HCT116 (cell line): Measurements from ENCODE around the gene IFNLR1. TPM values are rescaled to one million over a fixed set of nuclear protein-coding genes. Genes with fewer than 3 reads are reported as not detected.

Experiments
- ATAC-seq: fragments of 200-7000 bp; cut with Tn5 transposase; 2 replicates; pipeline ENCODE4 v1.9.1; 2020; ENCODE audit warnings: mild to moderate bottlenecking, moderate library complexity
- BruUV-seq: library from RNA; stranded (reverse); fragments of 400-500 nt; replicated peaks from 2 replicates; lab custom pipeline; 2021; lab: Mats Ljungman, UMichigan
- CTCF ChIA-PET: fragments of 300-600 bp; sonication (Branson Sonifier 250); formaldehyde crosslinking; loops from one replicate; lab custom pipeline; 2021; ENCODE audit warnings: antibody characterized with exemption; lab: Charles Lee
- POLR2A ChIA-PET: fragments of 300-600, 350-600 bp; sonication (Branson Sonifier 250); formaldehyde crosslinking; loops from one replicate; lab custom pipeline; 2021; ENCODE audit warnings: antibody characterized with exemption; lab: Charles Lee
- RAD21 ChIA-PET, 2 experiments: fragments of 300-600 bp; sonication (Branson Sonifier 250); formaldehyde crosslinking; loops; one replicate each; lab custom pipeline; 2023; ENCODE audit warnings: low total read pairs in 2 of 2; ENCODE audit not compliant: uncharacterized antibody in 2 of 2, unreplicated experiment in 2 of 2, low non-redundant PET in 1 of 2; lab: Charles Lee
- DNase-seq: peaks from one replicate; pipeline ENCODE4 v3.0.0-alpha.2; 2010; ENCODE audit warnings: low read depth, low spot score
- H2AFZ ChIP-seq: fragments of 200-600 bp; shearing (Covaris generic), sonication (generic); 2 replicates; pipeline ENCODE4 v1.6.1; 2017; ENCODE audit warnings: low read depth, mixed run types, mixed read lengths, antibody characterized with exemption, low read length; ENCODE audit not compliant: poor library complexity, severe bottlenecking
- H3K27ac ChIP-seq: 2 replicates; pipeline ENCODE4 v1.5.1; 2012; ENCODE audit warnings: low read depth, low read length
- H3K27me3 ChIP-seq: fragments of 200-600 bp; sonication (generic); 2 replicates; pipeline ENCODE4 v1.6.1; 2016; ENCODE audit warnings: mixed run types, low read length, mixed read lengths; ENCODE audit not compliant: insufficient read depth
- H3K36me3 ChIP-seq, 2 experiments: fragments of 200-500 bp in 1 of 2; fragments of 200-600 bp in 1 of 2; sonication (Bioruptor generic) in 1 of 2; sonication (generic) in 1 of 2; 2 replicates each; pipeline versions ENCODE4 v1.5.1 to v1.6.1; 2014 to 2016; ENCODE audit warnings: low read length in 2 of 2, inconsistent platforms in 1 of 2, mixed read lengths in 1 of 2, mixed run types in 1 of 2; ENCODE audit not compliant: insufficient read depth in 2 of 2, control insufficient read depth in 1 of 2
- H3K4me1 ChIP-seq, 2 experiments: fragments of 200-600 bp in 1 of 2; sonication (generic) in 1 of 2; 2 replicates each; pipeline versions ENCODE4 v1.5.1 to v1.6.1; 2012 to 2017; ENCODE audit warnings: low read length in 2 of 2, inconsistent platforms in 1 of 2, mild to moderate bottlenecking in 1 of 2, mixed read lengths in 1 of 2, mixed run types in 1 of 2, moderate library complexity in 1 of 2; ENCODE audit not compliant: insufficient read depth in 2 of 2, control insufficient read depth in 1 of 2
- H3K4me2 ChIP-seq: fragments of 200-600 bp; sonication (generic); 2 replicates; pipeline ENCODE4 v1.6.1; 2017; ENCODE audit warnings: mixed run types, low read length, mixed read lengths
- H3K4me3 ChIP-seq, 2 experiments: fragments of 200-600 bp in 1 of 2; sonication (generic) in 1 of 2; replicated peaks in 1 of 2; 2 replicates each; pipeline ENCODE4 v1.5.1; 2011 to 2016; ENCODE audit warnings: low read length in 2 of 2, control low read depth in 1 of 2, low read depth in 1 of 2, mild to moderate bottlenecking in 1 of 2, mixed read lengths in 1 of 2, mixed run types in 1 of 2
- H3K79me2 ChIP-seq: fragments of 200-600 bp; sonication (generic); 2 replicates; pipeline ENCODE4 v1.6.1; 2017; ENCODE audit warnings: mild to moderate bottlenecking, mixed run types, low read length, moderate library complexity, mixed read lengths; ENCODE audit not compliant: insufficient read depth
- H3K9ac ChIP-seq: fragments of 200-600 bp; sonication (generic); 2 replicates; pipeline ENCODE4 v1.6.1; 2016; ENCODE audit warnings: low read length, mixed read lengths
- H3K9me2 ChIP-seq: fragments of 200-600 bp; sonication (generic), shearing (Covaris generic); 2 replicates; pipeline ENCODE4 v1.6.1; 2017; ENCODE audit warnings: mixed run types, mild to moderate bottlenecking, moderate library complexity; ENCODE audit not compliant: insufficient read depth
- H3K9me3 ChIP-seq, 2 experiments: fragments of 200-500 bp in 1 of 2; fragments of 200-600 bp in 1 of 2; sonication (Bioruptor generic) in 1 of 2; sonication (generic) in 1 of 2; 2 replicates each; pipeline ENCODE4 v1.6.1; 2014 to 2017; ENCODE audit warnings: low read length in 2 of 2, mixed read lengths in 2 of 2, inconsistent platforms in 1 of 2, low read depth in 1 of 2, mild to moderate bottlenecking in 1 of 2, mixed run types in 1 of 2, moderate library complexity in 1 of 2; ENCODE audit not compliant: control insufficient read depth in 1 of 2, insufficient read depth in 1 of 2
- H4K20me1 ChIP-seq: fragments of 200-600 bp; sonication (generic), shearing (Covaris generic); 2 replicates; pipeline ENCODE4 v1.6.1; 2017; ENCODE audit warnings: mixed run types, mild to moderate bottlenecking, moderate library complexity; ENCODE audit not compliant: insufficient read depth
- CBX3 ChIP-seq: IDR thresholded peaks from 2 replicates; pipeline ENCODE4 v1.6.1; 2012; ENCODE audit warnings: low read depth
- CEBPB ChIP-seq: IDR thresholded peaks from 2 replicates; pipeline ENCODE4 v1.6.1; 2012; ENCODE audit warnings: low read depth
- EGR1 ChIP-seq: IDR thresholded peaks from 2 replicates; pipeline ENCODE4 v1.6.1; 2012; ENCODE audit warnings: low read depth
- ELF1 ChIP-seq: IDR thresholded peaks from 2 replicates; pipeline ENCODE4 v1.6.1; 2012; ENCODE audit warnings: low read depth, borderline replicate concordance
- EZH2 ChIP-seq: fragments of 200-600 bp; sonication (generic); IDR thresholded peaks from 2 replicates; pipeline ENCODE4 v1.6.1; 2017; ENCODE audit warnings: antibody characterized with exemption, mixed run types
- JUND ChIP-seq: IDR thresholded peaks from 2 replicates; pipeline ENCODE4 v1.6.1; 2012
- MAX ChIP-seq: IDR thresholded peaks from 2 replicates; pipeline ENCODE4 v1.6.1; 2012
- POLR2AphosphoS5 ChIP-seq: IDR thresholded peaks from 2 replicates; pipeline ENCODE4 v1.6.1; 2011; ENCODE audit warnings: mild to moderate bottlenecking, low read depth, low read length, moderate library complexity
- SRF ChIP-seq: IDR thresholded peaks from 2 replicates; pipeline ENCODE4 v1.6.1; 2012; ENCODE audit warnings: low read depth
- ZBTB33 ChIP-seq: IDR thresholded peaks from 2 replicates; pipeline ENCODE4 v1.6.1; 2011; ENCODE audit warnings: mild to moderate bottlenecking, low read length, moderate library complexity; ENCODE audit not compliant: insufficient replicate concordance; ENCODE audit errors: extremely low read depth
- ZNF274 ChIP-seq: fragments of 200-500 bp; sonication (Bioruptor generic); IDR thresholded peaks from 2 replicates; pipeline ENCODE4 v1.6.1; 2014; ENCODE audit warnings: mild to moderate bottlenecking, low read depth, low read length, inconsistent platforms
- intact Hi-C: fragments of 100-400 bp; cut with micrococcal nuclease; formaldehyde crosslinking; loops from 2 replicates; pipeline ENCODE4 v1.10.0; 2022
- total RNA-seq: library from RNA; stranded (reverse); gene quantifications from one replicate; pipeline ENCODE4 v1.2.1, GENCODE V29; 2021; ENCODE audit not compliant: unreplicated experiment
- TF ChIP-seq, protein P1 (sequence below): IDR thresholded peaks from 2 replicates; pipeline ENCODE4 v1.6.1; 2012

The IFNLR1 gene
- total RNA-seq, 1 experiment from 2014 or later = 7.6 TPM

DNA sequence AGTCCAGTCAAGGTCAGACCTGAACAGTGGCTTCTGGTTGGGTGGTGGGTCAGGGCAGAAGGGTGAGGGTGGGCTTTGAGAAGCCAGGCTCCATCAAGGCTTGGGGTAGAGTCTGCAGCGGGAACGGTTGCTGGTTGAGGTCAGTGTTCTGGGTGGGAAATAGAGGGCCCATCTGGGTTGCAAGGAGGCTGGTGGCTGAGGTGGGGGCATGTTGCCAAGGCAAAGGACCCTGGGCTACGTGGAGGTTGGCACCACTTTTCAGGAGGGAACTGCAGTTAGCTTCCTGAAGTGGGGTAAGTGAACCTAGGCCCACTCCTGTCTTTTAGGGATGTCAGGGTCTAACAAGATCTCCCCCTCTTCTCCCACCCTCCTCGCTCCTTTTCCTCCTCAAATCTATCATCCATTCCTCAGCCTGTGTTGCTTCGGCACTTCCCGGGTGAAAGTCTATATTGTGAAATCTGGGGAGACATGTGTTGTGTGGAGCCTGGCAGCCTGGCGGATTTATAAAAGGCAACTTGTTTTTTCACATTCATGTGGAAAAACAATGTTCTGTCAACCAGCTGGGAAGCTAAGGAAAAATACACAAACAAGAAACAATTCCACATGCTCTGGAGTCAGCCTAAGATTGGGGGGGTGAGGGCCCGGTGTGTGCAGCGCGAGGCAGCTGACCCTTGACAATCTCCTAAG is 45.6 kb downstream of the IFNLR1 start:
- Histone ChIP-seq H3K36me3 (no peaks in the 10 kb centered on the region), H3K9me3 (no peaks in the 10 kb centered on the region; a peak in 1 of 4 replicates), H2AFZ (no peak overlapping the region), H3K27ac (no peak overlapping the region), H3K4me3 (no peak overlapping the region), H4K20me1 (no peaks in the 10 kb centered on the region)
- POLR2A ChIA-PET = no interaction called here
- RAD21 ChIA-PET = no interaction called here
- intact Hi-C loops = no loop called here
- no peak for TF ChIP-seq EGR1
- TF ChIP-seq JUND = no peak
- no peak for TF ChIP-seq EZH2
- no peak for TF ChIP-seq ZBTB33
- TF ChIP-seq POLR2AphosphoS5 = no peak
- TF ChIP-seq CBX3 = no peak
- TF ChIP-seq CEBPB = no peak
- no peak for TF ChIP-seq MAX
- TF ChIP-seq, protein P1, sequence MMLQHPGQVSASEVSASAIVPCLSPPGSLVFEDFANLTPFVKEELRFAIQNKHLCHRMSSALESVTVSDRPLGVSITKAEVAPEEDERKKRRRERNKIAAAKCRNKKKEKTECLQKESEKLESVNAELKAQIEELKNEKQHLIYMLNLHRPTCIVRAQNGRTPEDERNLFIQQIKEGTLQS = no peak
- no peak for TF ChIP-seq ZNF274
- no peak for TF ChIP-seq SRF
- TF ChIP-seq ELF1 = no peak
- TF ChIP-seq, all 23 proteins: peak for 0
- ATAC-seq = no peak
- Histone ChIP-seq H3K79me2 (no peaks in the 10 kb centered on the region), H3K9me2 (no peaks in the 10 kb centered on the region), H3K27me3 (no peaks in the 10 kb centered on the region), H3K4me2 (peak overlapping the region; percentile 92), H3K9ac (no peak overlapping the region), H3K4me1 (peaks cover 10 to 20% of the 10 kb centered on the region in 2 experiments)
- no TSS peak for BruUV-seq
- DNase-seq = no peak
- CTCF ChIA-PET = no interaction called here
